CD4-positive, CD25-positive, alpha-beta regulatory T cell (primary cell): Measurements from ENCODE around the gene CNDP2. TPM values are rescaled to one million over a fixed set of nuclear protein-coding genes. Genes with fewer than 3 reads are reported as not detected.
A peak's percentile ranks its signal among the peaks of the same experiment; 100 is the strongest.

ENCODE experiments used
- ATAC-seq, 2 donors: fragments of 150-1000 bp; cut with Tn5 transposase; one replicate each; pipeline ENCODE4 v1.10.0; 2021; ENCODE audit warnings: low read depth in 2 of 2, moderate number of reproducible peaks in 2 of 2, moderate library complexity in 1 of 2
- DNase-seq, 3 donors: peaks; one replicate each; pipeline versions ENCODE4 v3.0.0 to v3.0.0-alpha.2; 2012 to 2022; ENCODE audit warnings: mixed read lengths in 1 of 3
- H3K27ac ChIP-seq: one replicate; pipeline ENCODE4 v1.7.0; 2013; ENCODE audit warnings: mild to moderate bottlenecking, low read length; ENCODE audit not compliant: insufficient read depth, poor library complexity, severe bottlenecking
- H3K27me3 ChIP-seq: one replicate; pipeline ENCODE4 v1.7.0; 2013; ENCODE audit warnings: low read length; ENCODE audit not compliant: control insufficient read depth, insufficient read depth
- H3K36me3 ChIP-seq: one replicate; pipeline ENCODE4 v1.7.0; 2013; ENCODE audit warnings: mild to moderate bottlenecking, low read length, moderate library complexity; ENCODE audit not compliant: control insufficient read depth, insufficient read depth
- H3K4me1 ChIP-seq: 2 replicates; pipeline ENCODE4 v1.7.0; 2013; ENCODE audit warnings: mild to moderate bottlenecking, low read length; ENCODE audit not compliant: insufficient read depth, control insufficient read depth, poor library complexity, severe bottlenecking
- H3K4me3 ChIP-seq: one replicate; pipeline ENCODE4 v1.7.0; 2013; ENCODE audit warnings: low read depth, mild to moderate bottlenecking, low read length, moderate library complexity
- H3K9me3 ChIP-seq, 2 experiments: 1 replicate in 1 of 2; 2 replicates in 1 of 2; pipeline ENCODE4 v1.7.0; 2013; ENCODE audit warnings: low read length in 2 of 2, mild to moderate bottlenecking in 1 of 2, moderate library complexity in 1 of 2; ENCODE audit not compliant: control insufficient read depth in 2 of 2
- H3K27ac Mint-ChIP-seq, 3 donors: one replicate each; pipeline ENCODE4 v1.8.0; 2020 to 2022; ENCODE audit warnings: mild to moderate bottlenecking in 3 of 3, mixed read lengths in 3 of 3, moderate library complexity in 2 of 3
- H3K27me3 Mint-ChIP-seq: one replicate; pipeline ENCODE4 v1.8.0; 2022; ENCODE audit warnings: mild to moderate bottlenecking, mixed read lengths
- H3K36me3 Mint-ChIP-seq: one replicate; pipeline ENCODE4 v1.8.0; 2020; ENCODE audit warnings: mixed read lengths
- H3K4me1 Mint-ChIP-seq, 4 donors: one replicate each; pipeline ENCODE4 v1.8.0; 2020 to 2022; ENCODE audit warnings: mixed read lengths in 4 of 4, mild to moderate bottlenecking in 1 of 4
- H3K4me3 Mint-ChIP-seq, 4 donors: one replicate each; pipeline ENCODE4 v1.8.0; 2020 to 2022; ENCODE audit warnings: mild to moderate bottlenecking in 4 of 4, mixed read lengths in 4 of 4, moderate library complexity in 3 of 4
- H3K9me3 Mint-ChIP-seq, 7 donors: one replicate each; pipeline ENCODE4 v1.8.0; 2020 to 2022; ENCODE audit warnings: mixed read lengths in 7 of 7, mild to moderate bottlenecking in 3 of 7, moderate library complexity in 2 of 7
- polyA plus RNA-seq, 4 donors: library from polyadenylated mRNA; unstranded; fragments of 300-500 nt; fragmentation: Illumina TruSeq; gene quantifications; one replicate each; pipeline ENCODE4 v1.2.3, GENCODE V29; 2021
- total RNA-seq: library from RNA; stranded (reverse); gene quantifications from one replicate; pipeline ENCODE4 v1.2.3, GENCODE V29; 2022

Gene CNDP2
- total and polyA plus RNA-seq, 5 donors from 2014 or later, result 101 to 136 (median 107) TPM

DNA sequence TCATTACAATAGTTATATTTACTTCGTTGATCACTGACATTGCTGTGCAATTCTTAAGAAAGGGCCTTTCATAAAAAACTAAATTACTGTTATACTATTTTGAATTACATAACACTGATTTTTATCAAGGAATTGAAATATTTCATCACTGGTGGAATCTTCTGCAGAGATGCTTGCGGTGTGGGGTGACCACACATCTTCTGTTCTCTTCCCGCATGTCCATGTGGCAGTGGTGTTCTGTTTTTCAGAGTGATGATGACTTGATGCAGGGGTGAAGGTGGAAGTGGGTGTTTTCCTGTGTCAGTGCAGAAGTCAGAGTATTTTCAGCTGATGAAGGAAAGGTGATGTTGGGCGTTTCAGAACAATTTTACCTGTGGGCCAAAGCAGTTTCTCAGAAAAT lies 7.0 kb downstream of the CNDP2 start:
- no peaks in the 10 kb centered on the region for H3K27me3 ChIP-seq
- no peak for DNase-seq
- no peak overlapping the region for H3K27ac ChIP-seq
- peaks cover 49% of the 10 kb centered on the region for H3K36me3 Mint-ChIP-seq
- peaks cover 29 to 58% (median 38%) of the 10 kb centered on the region in 4 donors for H3K4me1 Mint-ChIP-seq
- peaks cover 63% of the 10 kb centered on the region for H3K36me3 ChIP-seq
- H3K4me3 Mint-ChIP-seq, result no peak overlapping the region
- no peak overlapping the region for H3K4me3 ChIP-seq
- H3K9me3 Mint-ChIP-seq, result no peaks in the 10 kb centered on the region
- H3K4me1 ChIP-seq, result peaks cover 19% of the 10 kb centered on the region
- peaks cover 4% of the 10 kb centered on the region for H3K27me3 Mint-ChIP-seq
- H3K27ac Mint-ChIP-seq, result peak overlapping the region; percentile 32 to 52 (median 35)
- H3K9me3 ChIP-seq, result no peaks in the 10 kb centered on the region
- no peak for ATAC-seq

DNA sequence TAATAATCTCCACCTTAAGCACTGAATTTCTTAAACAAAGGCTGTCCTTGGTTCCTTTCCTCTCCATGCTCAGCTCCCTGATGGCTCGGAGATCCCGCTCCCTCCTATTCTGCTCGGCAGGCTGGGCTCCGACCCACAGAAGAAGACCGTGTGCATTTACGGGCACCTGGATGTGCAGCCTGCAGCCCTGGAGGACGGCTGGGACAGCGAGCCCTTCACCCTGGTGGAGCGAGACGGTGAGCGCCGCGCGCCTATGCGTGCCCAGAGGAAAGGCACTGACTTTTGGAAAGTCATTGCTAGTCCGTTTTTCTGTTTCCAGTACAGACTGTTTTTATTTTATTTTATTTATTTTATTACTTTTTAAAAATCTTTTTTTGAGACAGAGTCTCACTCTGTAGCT lies 9.6 kb downstream of the CNDP2 start:
- DNase-seq, result no peak
- H3K36me3 Mint-ChIP-seq, result peaks cover 59% of the 10 kb centered on the region

DNA sequence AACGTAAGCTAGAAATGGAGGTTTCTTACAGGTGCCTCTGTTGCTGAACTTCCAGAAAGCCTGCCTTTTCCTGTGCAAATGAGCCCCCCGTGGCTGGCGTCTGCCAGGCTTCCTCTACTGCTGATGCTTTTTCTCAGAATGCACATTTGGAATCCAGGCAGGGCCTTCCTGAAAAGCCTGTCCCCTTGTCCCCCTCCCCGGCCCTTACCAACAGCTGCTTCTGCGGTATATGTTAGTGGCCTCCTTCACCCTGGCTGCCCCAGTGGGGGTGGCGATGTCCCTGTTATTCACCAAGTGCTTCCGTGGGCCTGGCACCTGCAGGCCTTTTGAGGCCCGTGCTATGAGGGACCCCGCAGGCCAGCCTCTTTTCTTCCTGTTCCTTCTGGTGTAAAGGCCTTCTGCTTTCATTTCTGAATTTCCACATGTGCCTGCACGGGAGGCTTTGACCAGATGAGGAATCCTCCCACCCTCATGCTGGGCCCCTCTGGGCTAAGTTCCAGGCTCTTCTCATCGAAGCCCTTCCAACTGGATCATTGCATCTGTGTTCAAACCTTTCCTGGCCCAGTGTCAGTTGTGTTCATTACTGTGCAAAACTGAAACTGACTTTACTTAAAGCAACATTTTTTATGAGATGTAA lies 10.4 kb downstream of the CNDP2 start:
- Mint-ChIP-seq H3K27me3 (no peaks in the 10 kb centered on the region), H3K9me3 (no peaks in the 10 kb centered on the region), H3K4me1 (peaks cover 13 to 25% (median 18%) of the 10 kb centered on the region in 4 donors), H3K27ac (peak overlapping the region in 1 of 3 donors; percentile 91), H3K4me3 (no peak overlapping the region), H3K36me3 (peaks cover 56% of the 10 kb centered on the region)
- H3K27me3 ChIP-seq, result no peaks in the 10 kb centered on the region
- H3K27ac ChIP-seq, result no peak overlapping the region
- DNase-seq (no peak), ATAC-seq (no peak)
- no peaks in the 10 kb centered on the region for H3K9me3 ChIP-seq
- no peaks in the 10 kb centered on the region for H3K4me1 ChIP-seq
- H3K36me3 ChIP-seq, result peaks cover 88% of the 10 kb centered on the region
- no peak overlapping the region for H3K4me3 ChIP-seq

More for the DNA sequence above, 9.6 kb downstream of the CNDP2 start:
- ATAC-seq, result no peak
- no peaks in the 10 kb centered on the region for H3K27me3 Mint-ChIP-seq
- H3K27me3 ChIP-seq, result no peaks in the 10 kb centered on the region
- no peak overlapping the region for H3K4me3 Mint-ChIP-seq
- no peak overlapping the region for H3K4me3 ChIP-seq
- H3K27ac ChIP-seq, result no peak overlapping the region
- H3K9me3 Mint-ChIP-seq, result no peaks in the 10 kb centered on the region
- H3K4me1 Mint-ChIP-seq, result peaks cover 17 to 33% (median 21%) of the 10 kb centered on the region in 4 donors
- peaks cover 89% of the 10 kb centered on the region for H3K36me3 ChIP-seq
- H3K9me3 ChIP-seq, result no peaks in the 10 kb centered on the region
- H3K4me1 ChIP-seq, result no peaks in the 10 kb centered on the region
- no peak overlapping the region for H3K27ac Mint-ChIP-seq

DNA sequence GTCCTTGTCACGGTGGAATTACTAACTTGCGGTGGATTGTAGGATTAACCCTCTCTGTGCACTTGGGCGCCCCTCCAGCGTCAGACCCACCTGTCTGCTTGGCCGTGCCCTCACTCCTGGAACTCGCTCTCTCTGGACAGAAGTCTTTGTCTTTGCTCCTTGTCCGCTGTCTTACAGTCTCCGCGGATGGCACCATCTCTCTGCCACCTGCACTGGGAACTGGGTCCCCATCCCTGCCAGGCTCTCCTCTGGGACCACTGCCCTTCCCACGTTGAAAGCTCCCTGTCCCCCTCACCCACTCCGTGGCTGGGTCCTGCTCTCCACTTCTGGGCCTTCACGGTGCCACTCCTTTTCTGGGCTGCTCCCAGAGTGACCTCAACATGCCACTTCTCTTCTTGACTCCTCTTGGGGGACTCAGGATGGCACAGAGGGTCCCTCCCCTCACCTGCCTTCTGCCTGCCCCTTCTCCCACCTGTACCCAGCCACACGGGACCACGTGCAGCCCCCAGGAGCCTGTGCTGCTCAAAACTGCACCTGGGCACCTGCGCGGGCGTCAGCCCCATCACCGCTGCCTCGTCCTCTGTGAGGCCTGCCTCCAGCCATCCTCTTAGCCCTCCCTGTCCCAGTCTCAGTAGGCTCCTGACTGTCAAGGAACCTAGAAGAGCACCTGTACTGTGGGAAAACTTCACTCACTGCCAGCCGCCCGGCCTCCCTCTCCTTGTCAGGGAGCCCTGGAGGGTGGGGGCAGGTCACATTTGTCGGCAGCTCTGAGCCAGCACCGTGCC lies 11.1 kb downstream of the CNDP2 start:
- H3K27ac Mint-ChIP-seq, result peak overlapping the region in 1 of 3 donors; percentile 62
- H3K9me3 Mint-ChIP-seq, result no peaks in the 10 kb centered on the region
- Histone ChIP-seq H3K27ac (no peak overlapping the region), H3K27me3 (no peaks in the 10 kb centered on the region), H3K9me3 (no peaks in the 10 kb centered on the region), H3K4me3 (no peak overlapping the region), H3K4me1 (no peaks in the 10 kb centered on the region), H3K36me3 (peaks cover 89% of the 10 kb centered on the region)
- peaks cover 11 to 21% (median 17%) of the 10 kb centered on the region in 4 donors for H3K4me1 Mint-ChIP-seq
- peaks cover 53% of the 10 kb centered on the region for H3K36me3 Mint-ChIP-seq
- ATAC-seq (no peak), DNase-seq (no peak)
- H3K27me3 Mint-ChIP-seq, result no peaks in the 10 kb centered on the region
- H3K4me3 Mint-ChIP-seq, result no peak overlapping the region

DNA sequence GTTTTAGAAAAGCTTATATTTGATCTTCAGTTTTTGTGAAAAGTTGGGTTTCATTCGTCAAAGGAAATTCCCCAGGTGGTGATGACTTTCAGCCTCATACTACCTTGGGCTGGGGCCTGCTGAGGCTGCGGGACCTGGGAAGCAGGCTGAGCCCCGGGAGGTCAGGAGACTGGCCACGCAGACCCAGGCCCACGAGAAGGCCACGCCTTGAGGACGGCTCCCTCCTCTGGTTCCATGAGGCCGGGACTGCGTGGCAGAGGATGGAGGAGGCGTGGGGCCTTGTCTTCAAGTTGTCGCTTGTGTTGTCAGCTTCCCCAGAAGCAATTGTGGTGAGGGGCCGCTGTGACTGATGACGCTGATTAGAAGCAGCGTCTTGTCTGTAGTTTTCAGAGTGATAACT lies 11.8 kb downstream of the CNDP2 start:
- Mint-ChIP-seq H3K4me3 (no peak overlapping the region), H3K36me3 (peaks cover 53% of the 10 kb centered on the region), H3K27me3 (no peaks in the 10 kb centered on the region), H3K9me3 (no peaks in the 10 kb centered on the region), H3K4me1 (peaks cover 6 to 20% (median 12%) of the 10 kb centered on the region in 4 donors), H3K27ac (no peak overlapping the region)
- Histone ChIP-seq H3K9me3 (no peaks in the 10 kb centered on the region), H3K4me3 (no peak overlapping the region), H3K4me1 (no peaks in the 10 kb centered on the region), H3K27ac (no peak overlapping the region), H3K36me3 (peaks cover 89% of the 10 kb centered on the region), H3K27me3 (no peaks in the 10 kb centered on the region)
- ATAC-seq (no peak), DNase-seq (no peak)

DNA sequence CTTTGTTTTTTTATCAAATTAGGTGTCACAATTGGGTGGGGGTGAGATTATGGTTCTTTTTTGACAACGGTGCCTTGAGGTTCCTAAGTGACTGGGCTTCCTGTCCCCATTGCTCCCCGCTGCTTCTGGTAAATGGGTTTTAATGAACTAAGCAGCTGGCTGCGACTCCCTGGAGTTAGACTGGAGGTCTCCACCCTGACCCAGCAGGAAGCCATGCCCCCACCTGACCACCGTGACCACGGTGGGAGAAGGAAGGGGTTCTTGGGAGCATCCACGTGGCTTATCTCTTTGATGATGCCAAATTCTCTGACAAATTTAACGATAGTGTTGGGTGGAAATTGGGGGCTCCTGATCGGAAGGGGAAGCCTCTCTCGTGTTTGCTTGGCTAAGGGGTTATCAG lies 12.2 kb downstream of the CNDP2 start:
- Histone ChIP-seq H3K4me1 (no peaks in the 10 kb centered on the region), H3K9me3 (no peaks in the 10 kb centered on the region), H3K27me3 (no peaks in the 10 kb centered on the region), H3K27ac (no peak overlapping the region), H3K36me3 (peaks cover 89% of the 10 kb centered on the region), H3K4me3 (no peak overlapping the region)
- Mint-ChIP-seq H3K36me3 (peaks cover 50% of the 10 kb centered on the region), H3K27ac (no peak overlapping the region), H3K4me3 (no peak overlapping the region), H3K27me3 (no peaks in the 10 kb centered on the region), H3K4me1 (peaks cover 1 to 16% (median 10%) of the 10 kb centered on the region in 4 donors), H3K9me3 (no peaks in the 10 kb centered on the region)
- no peak for ATAC-seq
- no peak for DNase-seq

DNA sequence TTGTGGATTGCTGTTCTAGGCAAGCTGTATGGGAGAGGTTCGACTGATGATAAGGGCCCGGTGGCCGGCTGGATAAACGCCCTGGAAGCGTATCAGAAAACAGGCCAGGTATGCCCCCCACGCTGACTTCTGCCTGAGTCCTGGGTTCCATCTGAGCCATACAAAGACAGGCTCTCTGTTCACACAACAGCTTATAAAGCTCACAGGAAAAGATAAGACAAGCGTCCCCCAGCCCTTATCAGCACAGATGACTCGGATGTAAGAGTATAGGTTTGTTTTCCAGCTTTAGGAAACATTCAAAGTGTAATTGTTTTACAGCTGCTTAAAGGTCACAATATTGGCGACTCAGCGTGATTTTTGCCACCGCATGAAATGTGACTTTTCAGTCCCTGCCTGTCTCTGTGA lies 12.7 kb downstream of the CNDP2 start:
- Histone ChIP-seq H3K9me3 (no peaks in the 10 kb centered on the region), H3K36me3 (peaks cover 91% of the 10 kb centered on the region), H3K4me1 (no peaks in the 10 kb centered on the region), H3K4me3 (no peak overlapping the region), H3K27me3 (no peaks in the 10 kb centered on the region), H3K27ac (no peak overlapping the region)
- DNase-seq (no peak), ATAC-seq (no peak)
- H3K4me3 Mint-ChIP-seq, result no peak overlapping the region
- H3K27me3 Mint-ChIP-seq, result no peaks in the 10 kb centered on the region
- H3K27ac Mint-ChIP-seq, result no peak overlapping the region
- no peaks in the 10 kb centered on the region for H3K9me3 Mint-ChIP-seq
- H3K4me1 Mint-ChIP-seq, result peaks cover 0 to 15% (median 10%) of the 10 kb centered on the region in 4 donors
- H3K36me3 Mint-ChIP-seq, result peaks cover 49% of the 10 kb centered on the region
